Measurements from ENCODE around the gene IDI2. TPM values are rescaled to one million over a fixed set of nuclear protein-coding genes. Genes with fewer than 3 reads are reported as not detected.

The IDI2 gene
- total RNA-seq, 1 donor from 2014 or later = not detected

GRCh38 chr10:1037098-1037497, 11.4 kb upstream of the IDI2 start:
- Mint-ChIP-seq H3K4me1 (ENCODE audit: low read depth) (peaks cover 23% of the 10 kb centered on the region), H3K27me3 (ENCODE audit: low read depth) (no peaks in the 10 kb centered on the region), H3K9me3 (ENCODE audit: low read depth) (no peaks in the 10 kb centered on the region), H3K4me3 (ENCODE audit: unreplicated experiment) (no peak overlapping the region), H3K36me3 (ENCODE audit: low read depth) (peaks cover 19% of the 10 kb centered on the region), H3K27ac (ENCODE audit: unreplicated experiment) (no peak overlapping the region)
- no peak for TF ChIP-seq CTCF (IDR thresholded peaks at IDR 0.05)
- DNase-seq (ENCODE audit: low spot score) = no peak

- H3K9me3 Mint-ChIP-seq (ENCODE audit: low read depth) = no peaks in the 10 kb centered on the region
- H3K36me3 Mint-ChIP-seq (ENCODE audit: low read depth) = peaks cover 19% of the 10 kb centered on the region
- no peaks in the 10 kb centered on the region for H3K27me3 Mint-ChIP-seq (ENCODE audit: low read depth)
- no peak for DNase-seq (ENCODE audit: low spot score)
- no peak overlapping the region for H3K27ac Mint-ChIP-seq (ENCODE audit: unreplicated experiment)
- no peak for TF ChIP-seq CTCF (IDR thresholded peaks at IDR 0.05)
- peaks cover 23% of the 10 kb centered on the region for H3K4me1 Mint-ChIP-seq (ENCODE audit: low read depth)
- H3K4me3 Mint-ChIP-seq (ENCODE audit: unreplicated experiment) = no peak overlapping the region
Observed at GRCh38 chr10:1036341-1036791, 10.7 kb upstream of the IDI2 start.

- no peak for DNase-seq (ENCODE audit: low spot score)
- Mint-ChIP-seq H3K27ac (ENCODE audit: unreplicated experiment) (no peak overlapping the region), H3K36me3 (ENCODE audit: low read depth) (peaks cover 15% of the 10 kb centered on the region), H3K9me3 (ENCODE audit: low read depth) (no peaks in the 10 kb centered on the region), H3K27me3 (ENCODE audit: low read depth) (no peaks in the 10 kb centered on the region), H3K4me1 (ENCODE audit: low read depth) (peaks cover 20% of the 10 kb centered on the region), H3K4me3 (ENCODE audit: unreplicated experiment) (no peak overlapping the region)
- no peak for TF ChIP-seq CTCF (IDR thresholded peaks at IDR 0.05)
Observed at GRCh38 chr10:1035201-1035600, 9.5 kb upstream of the IDI2 start.

GRCh38 chr10:1034758-1035157, 9.1 kb upstream of the IDI2 start:
- no peaks in the 10 kb centered on the region for H3K27me3 Mint-ChIP-seq (ENCODE audit: low read depth)
- no peak overlapping the region for H3K4me3 Mint-ChIP-seq (ENCODE audit: unreplicated experiment)
- peaks cover 18% of the 10 kb centered on the region for H3K4me1 Mint-ChIP-seq (ENCODE audit: low read depth)
- H3K36me3 Mint-ChIP-seq (ENCODE audit: low read depth) = peaks cover 13% of the 10 kb centered on the region
- H3K9me3 Mint-ChIP-seq (ENCODE audit: low read depth) = no peaks in the 10 kb centered on the region
- no peak for TF ChIP-seq CTCF (IDR thresholded peaks at IDR 0.05)
- DNase-seq (ENCODE audit: low spot score) = no peak
- H3K27ac Mint-ChIP-seq (ENCODE audit: unreplicated experiment) = no peak overlapping the region

GRCh38 chr10:1033601-1034000, 7.9 kb upstream of the IDI2 start:
- H3K36me3 Mint-ChIP-seq (ENCODE audit: low read depth) = peaks cover 13% of the 10 kb centered on the region
- H3K4me3 Mint-ChIP-seq (ENCODE audit: unreplicated experiment) = no peak overlapping the region
- no peaks in the 10 kb centered on the region for H3K9me3 Mint-ChIP-seq (ENCODE audit: low read depth)
- no peak for TF ChIP-seq CTCF (IDR thresholded peaks at IDR 0.05)
- peaks cover 18% of the 10 kb centered on the region for H3K4me1 Mint-ChIP-seq (ENCODE audit: low read depth)
- DNase-seq (ENCODE audit: low spot score) = no peak
- H3K27me3 Mint-ChIP-seq (ENCODE audit: low read depth) = no peaks in the 10 kb centered on the region
- no peak overlapping the region for H3K27ac Mint-ChIP-seq (ENCODE audit: unreplicated experiment)
